GM21528 (cell line): ENCODE measurements around the gene MYO10.
"Not testable (repeated sequence)": the region's sequence is repeated elsewhere in the genome, so short reads cannot be mapped to it uniquely, and the experiment has no call there.

Experiments used
- ATAC-seq: cut with Tn5 transposase; IDR thresholded peaks from one replicate; pipeline ENCODE4 v1.9.1; 2021; ENCODE audit warnings: mild to moderate bottlenecking, moderate library complexity; ENCODE audit not compliant: unreplicated experiment, low FRiP score

The MYO10 gene

DNA sequence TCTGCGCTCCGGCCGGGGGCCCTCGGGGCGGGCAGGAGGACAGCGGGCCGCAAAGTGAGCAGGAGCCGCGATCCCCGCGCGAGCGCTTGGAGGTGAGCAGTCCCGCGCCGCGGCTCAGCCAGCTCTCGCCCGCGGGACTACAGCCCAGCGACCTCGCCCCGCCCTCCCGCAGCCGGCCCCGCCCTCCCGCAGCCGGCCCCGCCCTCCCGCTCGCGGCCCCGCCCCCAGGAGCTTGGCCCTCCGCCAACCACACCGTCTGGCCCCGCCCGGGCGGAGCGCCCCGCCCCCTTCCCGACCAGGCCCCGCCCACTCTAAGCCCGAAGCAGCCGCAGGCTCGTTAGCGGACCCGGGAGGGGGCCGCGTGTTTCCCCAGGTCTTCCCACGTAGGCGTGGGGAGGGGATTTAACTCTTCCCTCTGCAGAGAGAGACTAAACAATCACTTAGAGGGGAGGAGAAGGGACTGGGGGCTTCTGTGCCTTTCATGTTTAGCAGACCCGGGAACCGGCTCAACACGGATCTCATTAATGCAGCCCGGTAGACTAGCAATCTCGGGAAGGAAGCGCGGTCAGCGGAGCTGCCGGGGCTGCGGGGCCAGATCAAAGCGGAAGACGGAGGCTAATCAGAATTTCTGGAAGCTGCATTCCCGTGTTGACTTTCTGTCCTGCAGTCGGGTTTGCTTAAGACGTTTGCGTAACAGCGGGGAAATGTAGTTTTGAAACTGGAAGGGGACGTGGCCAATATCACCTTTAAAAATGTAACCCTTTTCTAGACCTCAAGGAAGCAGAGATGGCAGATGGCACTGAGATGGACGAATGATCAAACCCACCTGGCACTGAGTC is at the start of gene MYO10:
Gene MYO10, minus strand, starts transcription at position 139 of the 839 bp plus-strand sequence. CDS start 480 bp downstream, outside the sequence.
- ATAC-seq, result peak; percentile 57

DNA sequence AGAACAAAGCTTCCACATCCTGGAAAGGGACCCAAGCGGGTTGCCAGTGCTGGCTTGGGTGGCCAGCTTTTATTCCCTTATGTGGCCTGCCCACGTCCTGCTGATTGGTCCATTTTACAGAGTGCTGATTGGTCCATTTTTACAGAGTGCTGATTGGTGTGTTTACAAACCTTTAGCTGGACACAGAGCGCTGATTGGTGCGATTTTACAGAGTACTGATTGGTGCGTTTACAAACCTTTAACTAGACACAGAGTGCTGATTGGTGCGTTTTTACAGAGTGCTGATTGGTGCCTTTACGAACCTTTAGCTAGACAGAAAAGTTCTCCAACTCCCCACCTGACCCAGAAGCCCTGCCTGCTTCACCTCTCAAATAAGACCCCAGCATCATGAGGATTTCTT is 49.2 kb upstream of the MYO10 start:
- ATAC-seq, result not testable (repeated sequence)

DNA sequence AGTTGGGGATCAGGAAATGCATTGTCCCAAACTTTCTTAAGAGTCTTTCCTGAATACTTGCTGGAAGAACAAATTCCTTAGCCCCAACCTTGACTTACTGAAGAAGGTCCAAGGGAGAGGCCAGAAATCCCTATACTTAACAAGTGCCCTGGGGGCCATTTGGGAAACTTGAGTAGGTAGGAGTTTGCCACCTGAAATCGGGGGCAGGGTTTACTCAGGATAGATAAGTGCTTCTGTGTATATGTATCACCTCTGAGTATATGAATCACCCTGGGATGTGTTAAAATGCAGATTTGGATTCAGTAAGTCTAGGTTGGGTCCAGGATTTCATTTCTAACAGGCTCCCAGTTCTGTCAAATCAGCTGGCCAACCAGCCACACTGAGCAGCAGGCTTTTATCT is 47.9 kb upstream of the MYO10 start:
- ATAC-seq, result no peak

DNA sequence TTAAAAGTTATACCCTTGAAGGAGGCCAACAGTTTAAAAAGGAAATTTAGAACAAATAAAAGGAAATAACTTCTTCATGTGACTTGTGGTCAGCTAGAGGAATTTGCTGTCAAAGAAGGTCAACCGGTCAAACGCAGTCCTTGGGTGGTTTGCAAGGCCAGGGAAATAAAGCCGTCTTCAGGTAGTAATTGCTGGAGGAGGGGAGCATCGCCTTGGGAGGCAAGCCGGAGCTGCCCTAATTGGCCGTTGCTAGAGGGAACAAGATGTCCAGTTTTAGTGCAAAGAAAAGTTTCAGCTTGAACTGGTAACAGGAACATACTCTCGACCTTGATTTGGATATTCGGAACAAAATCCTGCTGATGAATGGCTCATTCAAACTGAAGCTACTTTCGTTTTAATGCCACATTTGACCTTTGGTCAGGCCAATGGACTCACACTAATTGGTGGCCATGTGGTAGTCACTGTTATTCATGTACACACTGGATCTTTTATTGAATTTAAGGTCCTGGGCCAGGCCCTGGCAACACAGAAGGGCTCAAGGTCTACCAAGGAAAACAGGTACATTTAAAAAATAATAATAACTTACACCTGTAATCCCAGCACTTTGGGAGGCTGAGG is 47.0 kb upstream of the MYO10 start:
- no peak for ATAC-seq

DNA sequence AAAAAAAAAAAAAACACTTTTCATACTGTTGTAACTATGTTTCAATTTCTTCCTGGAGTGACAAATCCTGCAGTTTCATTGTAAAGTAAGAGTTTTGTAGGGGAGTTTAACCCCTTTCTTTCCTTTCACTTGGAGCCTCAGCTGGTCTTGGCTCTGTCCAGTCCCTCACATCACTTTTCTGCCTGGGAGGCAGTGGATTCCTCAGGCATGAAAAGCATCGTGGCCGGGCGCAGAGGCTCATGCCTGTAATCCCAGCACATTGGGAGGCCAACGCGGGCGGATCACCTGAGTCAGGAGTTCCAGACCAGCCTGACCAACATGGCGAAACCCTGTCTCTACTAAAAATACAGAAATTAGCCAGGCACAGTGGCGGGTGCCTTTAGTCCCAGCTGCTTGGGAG is 45.6 kb upstream of the MYO10 start:
- ATAC-seq, result no peak

DNA sequence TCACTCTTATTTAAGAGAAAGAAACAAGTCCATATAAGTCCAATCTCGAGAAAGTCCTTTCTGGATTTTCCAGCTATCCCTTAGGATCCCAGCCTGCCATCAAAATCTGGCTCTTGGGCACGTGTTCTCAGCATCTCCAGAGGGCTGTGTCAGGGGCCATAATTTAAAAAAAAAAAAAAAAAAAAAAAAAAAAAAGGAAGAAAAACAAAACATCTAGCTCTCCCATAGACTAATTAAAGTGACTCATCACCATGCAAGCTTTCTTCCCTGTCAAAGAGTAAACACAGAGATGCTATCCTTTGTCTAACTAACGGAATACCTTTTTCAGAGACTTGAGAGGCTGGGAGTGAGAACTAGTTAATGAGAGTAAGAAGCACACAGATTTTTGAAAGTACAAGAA is 44.9 kb upstream of the MYO10 start:
- ATAC-seq, result no peak

DNA sequence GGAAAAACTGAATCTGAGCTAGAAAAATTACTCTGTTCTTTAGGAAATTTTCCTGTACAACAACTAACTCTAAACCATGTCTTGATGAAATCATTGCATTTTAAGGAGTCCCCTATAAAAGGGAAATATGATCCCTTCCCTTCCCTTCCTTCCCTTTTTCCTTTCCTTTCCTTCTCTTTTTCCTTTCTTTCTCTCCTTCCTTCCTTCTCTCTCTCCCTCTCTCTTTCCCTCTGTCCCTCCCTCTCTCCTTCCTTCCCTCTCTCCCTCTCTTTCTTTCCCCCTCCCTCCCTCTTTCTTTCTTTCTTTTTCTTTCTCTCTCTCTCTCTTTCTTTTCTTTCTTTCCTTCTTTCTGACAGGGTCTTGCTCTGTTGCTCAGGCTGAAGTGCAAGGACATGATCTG is 42.2 kb upstream of the MYO10 start:
- no peak for ATAC-seq

DNA sequence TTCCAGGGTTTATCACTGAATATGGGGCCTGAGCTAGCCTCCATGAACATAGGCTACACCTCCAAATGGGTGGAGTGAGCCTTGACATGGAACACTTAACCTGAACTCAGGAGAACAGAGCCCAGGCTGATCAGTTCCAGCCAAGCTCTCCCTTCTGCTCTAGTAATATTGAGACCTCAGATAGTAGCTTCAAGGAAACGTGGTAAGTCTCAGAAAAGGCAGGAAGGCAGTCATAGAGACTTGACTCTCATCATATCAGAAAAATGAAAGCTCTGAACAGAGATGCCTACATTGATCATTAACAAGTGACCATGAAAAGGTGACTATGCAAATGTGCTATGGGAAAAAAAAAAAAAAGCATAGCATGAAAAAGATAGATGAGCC is 40.5 kb upstream of the MYO10 start:
- ATAC-seq, result peak; percentile 85

DNA sequence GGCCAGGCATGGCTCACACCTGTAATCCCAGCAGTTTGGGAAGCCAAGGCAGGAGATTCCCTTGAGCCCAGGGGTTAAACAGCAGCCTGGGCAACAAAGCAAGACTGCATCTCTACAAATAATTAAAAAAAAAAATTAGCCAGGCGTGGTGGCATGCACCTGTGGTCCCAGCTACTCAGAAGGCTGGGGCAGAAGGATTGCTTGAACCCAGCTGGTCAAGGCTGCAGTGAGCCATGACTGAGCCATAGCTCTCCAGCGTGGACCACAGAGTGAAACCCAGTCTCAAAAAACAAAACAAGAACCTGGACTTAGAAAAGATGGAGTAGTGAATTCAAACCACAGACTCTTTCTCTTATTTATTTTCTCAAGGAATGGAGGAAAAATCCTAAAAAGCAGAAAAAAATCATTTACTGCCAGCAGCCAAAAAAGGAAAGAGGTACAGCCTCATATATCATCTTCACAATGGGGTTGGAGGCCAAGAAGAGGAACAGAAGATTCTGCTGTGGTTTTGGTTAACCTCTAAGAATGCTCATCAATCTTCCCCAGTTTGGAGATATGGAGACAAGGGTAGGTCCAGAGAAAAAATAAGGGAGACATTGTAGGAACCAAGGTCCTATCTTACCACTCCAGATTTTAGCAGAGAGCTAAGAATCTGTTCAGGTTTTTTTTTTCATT is 40.0 kb upstream of the MYO10 start:
- ATAC-seq, result peak; percentile 89

DNA sequence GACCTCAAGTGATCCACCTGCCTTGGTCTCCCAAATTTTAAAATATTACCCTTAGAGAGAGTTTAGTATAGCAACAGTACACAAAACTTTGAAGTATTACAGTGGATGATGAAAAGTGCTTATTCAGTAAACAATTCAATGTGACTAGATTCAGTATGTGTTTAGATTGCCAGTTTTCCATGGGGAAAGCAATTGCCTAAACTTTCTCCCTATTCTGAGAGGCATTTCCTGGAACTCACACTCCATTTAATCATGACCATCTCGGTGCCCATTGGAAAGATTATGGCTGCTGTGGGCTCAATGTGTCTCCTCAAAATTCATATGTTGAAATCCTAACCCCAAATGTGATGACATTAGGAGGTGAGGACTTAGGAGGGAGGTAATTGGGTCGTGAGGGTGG is 38.9 kb upstream of the MYO10 start:
- no peak for ATAC-seq

DNA sequence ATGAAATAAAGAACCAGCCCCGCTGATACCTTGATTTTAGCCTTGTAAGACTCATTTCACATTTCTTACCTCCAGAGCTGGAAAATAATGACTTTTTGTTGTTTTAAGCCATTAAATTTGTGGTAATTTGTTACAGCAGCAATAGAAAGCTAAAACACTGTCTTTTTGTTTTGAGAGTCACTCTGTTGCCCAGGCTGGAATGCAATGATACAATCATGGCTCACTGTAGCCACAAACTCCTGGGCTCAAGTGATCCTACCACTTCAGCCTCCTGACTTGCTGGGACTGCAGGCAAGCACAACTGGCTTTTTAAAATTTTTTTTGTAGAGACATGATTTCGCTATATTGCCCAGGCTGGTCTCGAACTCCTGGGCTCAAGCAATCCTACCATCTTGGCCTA is 34.7 kb upstream of the MYO10 start:
- ATAC-seq, result no peak

DNA sequence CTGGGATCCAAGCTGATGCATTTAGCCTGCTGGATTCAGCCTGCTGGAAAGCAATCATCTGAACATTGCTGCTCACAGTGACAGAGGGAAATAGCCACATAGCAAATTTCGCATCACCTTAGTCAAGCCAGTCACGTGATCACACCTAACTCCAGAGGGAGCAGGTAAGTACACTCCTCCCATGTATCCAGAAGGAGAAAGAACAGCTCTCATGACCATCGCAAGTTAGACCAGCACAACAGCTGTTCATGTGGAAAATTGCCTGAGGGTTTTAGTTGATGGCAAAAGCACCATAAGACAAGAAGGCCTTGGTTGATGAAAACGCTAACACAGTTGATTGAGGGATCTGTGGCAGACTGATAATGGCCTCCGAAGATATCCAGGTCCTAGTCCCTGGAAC is 34.2 kb upstream of the MYO10 start:
- ATAC-seq, result no peak

DNA sequence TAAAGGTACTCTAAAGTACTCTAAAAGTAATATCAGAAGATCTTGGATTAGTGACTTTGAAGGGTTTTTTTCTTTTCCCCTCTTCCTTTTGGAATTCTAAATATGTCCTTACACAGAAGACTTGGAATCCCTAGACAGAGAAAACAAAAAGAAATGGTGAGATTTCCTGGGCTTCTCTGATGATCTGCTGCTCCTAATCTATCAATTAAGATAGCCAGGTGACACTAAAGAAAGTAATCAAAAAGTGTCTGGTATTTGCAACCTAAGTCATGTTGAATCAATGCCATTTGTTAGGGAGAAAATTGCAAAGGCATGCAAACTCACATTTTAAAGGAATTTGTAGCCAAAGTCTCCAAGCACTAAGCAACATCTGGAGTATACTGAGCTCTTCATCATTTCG is 29.5 kb upstream of the MYO10 start:
- ATAC-seq, result no peak

DNA sequence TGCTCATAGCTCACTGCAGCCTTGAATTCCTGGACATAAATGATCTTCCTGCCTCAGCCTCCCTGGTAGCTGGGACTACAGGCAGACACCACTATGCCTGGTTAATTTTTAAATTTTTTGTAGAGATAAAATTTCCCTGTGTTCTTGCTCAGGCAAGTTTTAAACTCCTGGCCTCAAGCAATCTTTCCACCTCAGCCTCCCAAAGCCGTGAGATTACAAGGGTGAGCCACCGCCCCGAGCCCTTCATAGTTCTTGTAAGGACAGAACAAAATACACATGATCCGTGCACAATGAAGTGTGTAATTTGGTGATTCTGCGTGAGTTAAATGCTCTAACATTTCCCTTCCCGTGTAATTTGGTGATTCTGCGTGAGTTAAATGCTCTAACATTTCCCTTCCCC is 27.7 kb upstream of the MYO10 start:
- ATAC-seq, result no peak

DNA sequence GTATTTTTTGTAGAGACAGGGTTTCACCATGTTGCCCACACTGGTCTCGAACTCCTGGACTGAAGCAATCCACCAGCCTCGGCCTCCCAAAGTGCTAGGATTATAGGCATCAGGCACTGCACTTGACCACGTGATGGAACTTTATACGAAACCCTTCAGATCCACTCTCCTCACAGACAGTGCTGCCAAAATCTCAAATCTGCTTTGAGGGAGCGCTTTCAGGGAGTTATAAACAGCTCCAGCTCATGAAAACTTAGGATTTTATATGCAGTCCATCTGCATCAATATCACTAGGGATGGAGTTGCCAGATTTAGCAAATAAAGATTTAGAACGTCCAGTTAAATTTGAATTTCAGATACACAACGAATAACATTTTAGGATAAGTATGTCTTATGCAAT is 25.0 kb upstream of the MYO10 start:
- ATAC-seq, result no peak

DNA sequence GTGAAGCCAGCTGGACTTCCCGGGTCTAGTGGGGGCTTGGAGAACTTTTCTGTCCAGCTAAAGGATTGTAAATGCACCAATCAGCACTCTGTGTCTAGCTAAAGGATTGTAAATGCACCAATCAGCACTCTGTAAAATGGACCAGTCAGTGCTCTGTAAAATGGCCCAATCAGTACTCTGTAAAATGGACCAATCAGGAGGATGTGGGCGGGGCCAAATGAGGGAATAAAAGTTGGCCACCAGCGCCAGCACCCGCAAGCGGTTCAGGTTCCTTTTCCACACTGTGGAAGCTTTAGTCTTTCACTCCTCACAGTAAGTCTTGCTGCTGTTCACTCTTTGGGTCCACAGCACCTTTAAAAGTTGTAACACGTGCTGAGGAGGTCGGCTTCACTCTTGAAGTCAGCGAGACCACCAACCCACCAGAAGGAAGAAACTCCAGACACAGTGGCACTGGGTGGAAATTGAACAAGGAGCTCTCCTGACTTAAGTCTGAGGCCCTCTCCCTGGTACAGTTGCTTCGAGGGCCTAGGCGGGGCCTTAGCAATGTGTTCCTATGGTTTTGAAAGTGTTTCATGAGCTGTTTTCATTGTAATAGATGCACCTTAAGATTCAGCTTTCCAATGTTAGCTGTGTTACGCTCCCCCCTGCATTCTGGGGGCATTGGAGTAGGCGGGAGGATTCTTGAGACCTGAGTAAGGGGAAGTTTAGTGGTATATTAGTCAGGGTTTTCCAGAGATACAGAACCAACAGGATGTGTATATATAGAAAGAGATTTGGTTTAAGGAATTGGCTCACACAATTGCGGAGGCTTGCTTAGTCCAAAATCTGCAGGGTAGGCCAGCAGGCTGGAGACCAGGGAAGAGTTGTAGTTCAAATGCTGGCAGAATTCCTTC is 21.5 kb upstream of the MYO10 start:
- ATAC-seq, result no peak

DNA sequence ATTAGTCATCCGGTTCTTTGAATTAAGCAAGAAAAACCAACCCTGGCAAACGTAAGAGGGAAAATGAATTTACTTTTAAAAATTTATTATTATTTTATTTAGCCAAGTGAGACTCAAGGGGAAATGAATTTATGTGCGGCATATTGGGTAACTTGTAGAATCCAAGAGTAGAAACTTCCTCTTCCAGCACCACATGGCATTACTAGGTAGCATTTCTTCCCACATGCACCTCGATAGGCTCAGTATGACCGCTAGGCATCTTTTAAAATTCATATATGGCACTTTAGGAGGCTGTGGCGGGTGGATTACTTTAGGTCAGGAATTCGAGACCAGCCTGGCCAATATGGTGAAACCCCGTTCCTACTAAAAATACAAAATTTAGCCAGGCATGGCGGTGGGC is 17.6 kb upstream of the MYO10 start:
- no peak for ATAC-seq

DNA sequence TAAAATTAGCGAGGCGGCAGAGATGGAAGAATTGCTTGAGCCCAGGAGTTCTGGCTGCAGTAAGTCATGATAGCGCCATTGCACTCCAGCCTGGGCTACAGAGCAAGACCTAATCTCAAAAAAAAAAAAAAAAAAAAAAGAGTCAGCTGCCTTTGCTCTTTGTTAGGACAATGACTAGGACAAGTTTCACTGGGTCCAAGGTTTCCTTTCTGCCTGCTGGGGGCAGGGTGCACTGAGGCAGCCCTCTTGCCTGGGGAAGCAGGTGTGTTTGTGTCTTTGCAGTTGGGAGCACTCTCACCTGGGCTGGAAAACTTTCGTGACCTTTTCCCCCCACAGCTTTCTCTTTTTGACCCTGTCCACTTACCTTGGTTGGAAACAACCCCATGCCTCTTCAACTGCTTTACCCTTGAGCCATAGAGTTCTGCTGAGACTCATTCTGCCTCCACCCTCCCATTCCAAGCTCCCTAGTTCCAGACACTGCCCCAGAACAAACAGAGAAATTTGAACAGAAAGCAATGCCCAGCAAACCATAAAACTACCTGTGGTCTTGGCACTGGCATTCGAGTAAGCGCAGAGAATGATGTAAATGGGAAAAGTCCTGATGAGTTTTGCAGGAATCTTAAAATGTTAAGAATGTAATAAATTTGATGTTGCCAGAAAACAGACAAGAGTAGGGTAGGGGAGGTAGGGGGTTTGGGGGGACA is 17.0 kb upstream of the MYO10 start:
- no peak for ATAC-seq

DNA sequence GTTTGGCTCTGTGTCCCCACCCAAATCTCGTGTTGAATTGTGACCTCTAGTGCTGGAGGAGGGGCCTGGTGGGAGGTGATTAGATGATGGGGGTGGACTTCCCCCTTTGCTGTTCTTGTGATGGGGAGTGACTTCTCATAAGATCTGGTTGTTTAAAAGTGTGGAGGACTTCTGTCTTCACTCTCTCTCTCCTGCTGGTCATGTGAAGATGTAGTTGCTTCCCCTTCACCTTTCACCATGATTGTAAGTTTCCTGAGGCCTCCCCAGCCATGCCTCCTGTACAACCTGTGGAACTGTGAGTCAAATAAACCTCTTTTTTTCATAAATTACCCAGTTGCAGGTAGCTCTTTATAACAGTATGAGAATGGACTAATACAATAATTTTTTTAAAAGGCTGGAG is 10.6 kb upstream of the MYO10 start:
- ATAC-seq, result no peak
